ENCODE data around the gene KLK15. TPM values are rescaled to one million over a fixed set of nuclear protein-coding genes. Genes with fewer than 3 reads are reported as not detected.

KLK15 gene
- total RNA-seq, 2 experiments from 2014 or later = not detected

DNA sequence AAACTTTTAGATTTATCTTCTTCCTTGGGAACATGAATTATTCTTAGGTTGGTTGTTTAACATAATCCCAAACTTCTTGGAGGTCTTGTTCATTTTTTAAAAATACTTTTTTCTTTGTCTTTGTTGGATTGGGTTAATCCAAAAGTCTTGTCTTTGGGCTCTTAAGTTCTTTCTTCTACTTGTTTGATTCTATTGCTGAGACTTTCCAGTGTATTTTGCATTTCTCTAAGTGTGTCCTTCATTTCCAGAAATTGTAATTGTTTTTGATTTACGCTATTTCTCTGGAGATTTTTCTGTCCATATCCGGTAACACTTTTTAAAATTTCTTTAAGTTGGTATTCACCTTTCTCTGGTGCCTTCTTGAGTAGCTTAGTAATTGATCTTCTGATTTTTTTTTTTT, 9.8 kb upstream of the KLK15 start:
- H3K36me3 ChIP-seq (ENCODE audit: insufficient read depth, low read length) = no peaks in the 10 kb centered on the region
- no peak overlapping the region for H3K27ac Mint-ChIP-seq
- CTCF ChIA-PET = no interaction called here
- H3K4me1 Mint-ChIP-seq (ENCODE audit: low read depth) = no peaks in the 10 kb centered on the region
- no peaks in the 10 kb centered on the region for H3K4me1 ChIP-seq (ENCODE audit: insufficient read depth, low read length)
- H3K9me3 ChIP-seq (ENCODE audit: control insufficient read depth in 1 of 2, insufficient read depth in 1 of 2, low read length in 2 of 2) = peaks cover 15 to 23% of the 10 kb centered on the region in 2 experiments
- H3K27ac ChIP-seq (ENCODE audit: low read depth in 1 of 2, low read length in 2 of 2) = no peak overlapping the region
- POLR2A ChIA-PET = no interaction called here
- intact Hi-C loops (cut with DNase I, micrococcal nuclease) = no loop called here
- H3K27me3 ChIP-seq (ENCODE audit: control insufficient read depth in 1 of 2, insufficient read depth in 2 of 2, low read length in 2 of 2) = peaks cover 0 to 6% of the 10 kb centered on the region in 2 experiments
- H3K27me3 Mint-ChIP-seq = peaks cover 40% of the 10 kb centered on the region
- H3K4me3 Mint-ChIP-seq = no peak overlapping the region
- no peak overlapping the region for H3K4me3 ChIP-seq (ENCODE audit: low read length)
- TF ChIP-seq, protein P1, sequence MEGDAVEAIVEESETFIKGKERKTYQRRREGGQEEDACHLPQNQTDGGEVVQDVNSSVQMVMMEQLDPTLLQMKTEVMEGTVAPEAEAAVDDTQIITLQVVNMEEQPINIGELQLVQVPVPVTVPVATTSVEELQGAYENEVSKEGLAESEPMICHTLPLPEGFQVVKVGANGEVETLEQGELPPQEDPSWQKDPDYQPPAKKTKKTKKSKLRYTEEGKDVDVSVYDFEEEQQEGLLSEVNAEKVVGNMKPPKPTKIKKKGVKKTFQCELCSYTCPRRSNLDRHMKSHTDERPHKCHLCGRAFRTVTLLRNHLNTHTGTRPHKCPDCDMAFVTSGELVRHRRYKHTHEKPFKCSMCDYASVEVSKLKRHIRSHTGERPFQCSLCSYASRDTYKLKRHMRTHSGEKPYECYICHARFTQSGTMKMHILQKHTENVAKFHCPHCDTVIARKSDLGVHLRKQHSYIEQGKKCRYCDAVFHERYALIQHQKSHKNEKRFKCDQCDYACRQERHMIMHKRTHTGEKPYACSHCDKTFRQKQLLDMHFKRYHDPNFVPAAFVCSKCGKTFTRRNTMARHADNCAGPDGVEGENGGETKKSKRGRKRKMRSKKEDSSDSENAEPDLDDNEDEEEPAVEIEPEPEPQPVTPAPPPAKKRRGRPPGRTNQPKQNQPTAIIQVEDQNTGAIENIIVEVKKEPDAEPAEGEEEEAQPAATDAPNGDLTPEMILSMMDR (IDR thresholded peaks at IDR 0.05) = no peak
- peaks cover 2% of the 10 kb centered on the region for H3K9me3 Mint-ChIP-seq
- H3K36me3 Mint-ChIP-seq (ENCODE audit: low read depth) = no peaks in the 10 kb centered on the region
- DNase-seq = no peak
- ATAC-seq (ENCODE audit: poor library complexity) = no peak

DNA sequence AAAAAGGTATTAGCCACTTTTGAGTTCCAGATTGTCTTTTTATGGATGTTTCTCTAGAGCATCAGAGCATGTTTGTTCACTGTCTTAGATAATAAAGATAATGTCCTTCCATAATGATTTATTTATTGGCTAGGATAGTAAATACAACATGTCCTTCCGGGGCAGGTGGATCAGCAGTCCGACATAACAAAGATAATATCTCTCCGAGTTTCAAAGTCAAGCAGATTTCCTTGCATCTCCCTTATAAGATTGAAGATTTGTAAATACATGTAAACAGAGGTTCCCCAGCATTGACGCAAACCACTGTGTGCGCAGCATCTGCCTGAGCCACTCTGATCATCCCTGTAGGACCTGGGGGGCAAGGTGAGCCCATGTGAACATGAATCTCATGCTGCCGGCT, 8.8 kb upstream of the KLK15 start:
- ATAC-seq (ENCODE audit: poor library complexity) (no peak), DNase-seq (no peak)
- no peaks in the 10 kb centered on the region for H3K36me3 Mint-ChIP-seq (ENCODE audit: low read depth)
- H3K27ac Mint-ChIP-seq = no peak overlapping the region
- peaks cover 48% of the 10 kb centered on the region for H3K27me3 Mint-ChIP-seq
- no peak overlapping the region for H3K27ac ChIP-seq (ENCODE audit: low read depth in 1 of 2, low read length in 2 of 2)
- H3K36me3 ChIP-seq (ENCODE audit: insufficient read depth, low read length) = no peaks in the 10 kb centered on the region
- H3K9me3 ChIP-seq (ENCODE audit: control insufficient read depth in 1 of 2, insufficient read depth in 1 of 2, low read length in 2 of 2) = peaks cover 15 to 23% of the 10 kb centered on the region in 2 experiments
- ChIA-PET POLR2A (no interaction called here), CTCF (no interaction called here)
- TF ChIP-seq, protein P1 (IDR thresholded peaks at IDR 0.05) = no peak
- intact Hi-C loops (cut with DNase I, micrococcal nuclease) = no loop called here
- no peaks in the 10 kb centered on the region for H3K4me1 Mint-ChIP-seq (ENCODE audit: low read depth)
- no peaks in the 10 kb centered on the region for H3K4me1 ChIP-seq (ENCODE audit: insufficient read depth, low read length)
- H3K9me3 Mint-ChIP-seq = peaks cover 2% of the 10 kb centered on the region
- H3K27me3 ChIP-seq (ENCODE audit: control insufficient read depth in 1 of 2, insufficient read depth in 2 of 2, low read length in 2 of 2) = peaks cover 0 to 5% of the 10 kb centered on the region in 2 experiments
- H3K4me3 Mint-ChIP-seq = no peak overlapping the region
- H3K4me3 ChIP-seq (ENCODE audit: low read length) = no peak overlapping the region

DNA sequence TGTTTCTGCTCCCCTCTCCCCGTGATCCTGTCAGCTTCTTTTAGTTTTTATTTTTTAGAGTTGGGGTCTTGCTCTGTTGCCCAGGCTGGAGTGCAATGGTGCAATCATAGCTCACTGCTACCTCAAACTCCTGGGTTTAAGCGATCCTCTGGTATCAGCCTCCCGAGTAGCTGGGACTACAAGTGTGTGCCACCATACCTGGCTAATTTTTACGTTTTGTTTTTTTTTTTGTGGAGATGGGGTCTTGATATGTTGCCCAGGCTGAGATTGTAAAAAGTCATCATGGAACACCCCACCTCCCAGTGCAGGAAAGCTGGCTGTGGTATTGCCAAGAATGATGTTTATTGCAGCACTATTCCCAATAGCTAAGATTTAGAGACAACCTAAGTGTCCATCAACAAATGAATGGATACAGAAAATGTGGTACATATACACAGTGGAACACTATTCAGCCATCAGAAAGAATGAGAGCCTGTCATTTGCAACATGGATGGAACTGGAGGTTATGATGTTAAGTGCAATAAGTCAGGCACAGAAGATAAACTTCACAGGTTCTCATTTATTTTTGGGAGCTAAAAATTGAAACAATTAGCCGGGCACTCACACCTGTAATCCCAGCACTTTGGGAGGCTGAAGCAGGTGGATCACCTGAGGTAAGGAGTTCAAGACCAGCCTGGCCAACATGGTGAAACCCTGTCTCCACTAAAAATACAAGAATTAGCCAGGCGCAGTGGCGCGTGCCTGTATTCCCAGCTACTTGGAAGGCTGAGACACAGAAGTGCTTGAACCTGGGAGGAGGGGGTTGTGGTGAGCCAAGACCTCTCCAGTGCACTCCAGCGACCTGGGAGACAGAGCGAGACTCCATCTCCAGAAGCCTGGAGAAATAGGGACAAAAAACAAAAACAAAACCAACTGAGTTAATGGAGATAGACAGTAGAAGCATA, 6.6 kb upstream of the KLK15 start:
- POLR2A ChIA-PET = no interaction called here
- H3K4me1 ChIP-seq (ENCODE audit: insufficient read depth, low read length) = peaks cover 14% of the 10 kb centered on the region
- H3K36me3 ChIP-seq (ENCODE audit: insufficient read depth, low read length) = no peaks in the 10 kb centered on the region
- H3K27ac Mint-ChIP-seq = no peak overlapping the region
- peaks cover 54% of the 10 kb centered on the region for H3K27me3 Mint-ChIP-seq
- ATAC-seq (ENCODE audit: poor library complexity) (no peak), DNase-seq (no peak)
- no peak overlapping the region for H3K27ac ChIP-seq (ENCODE audit: low read depth in 1 of 2, low read length in 2 of 2)
- peaks cover 12% of the 10 kb centered on the region for H3K4me1 Mint-ChIP-seq (ENCODE audit: low read depth)
- H3K36me3 Mint-ChIP-seq (ENCODE audit: low read depth) = no peaks in the 10 kb centered on the region
- peaks cover 15 to 28% of the 10 kb centered on the region in 2 experiments for H3K9me3 ChIP-seq (ENCODE audit: control insufficient read depth in 1 of 2, insufficient read depth in 1 of 2, low read length in 2 of 2)
- H3K4me3 ChIP-seq (ENCODE audit: low read length) = no peak overlapping the region
- no peak overlapping the region for H3K4me3 Mint-ChIP-seq
- CTCF ChIA-PET = no interaction called here
- peaks cover 2% of the 10 kb centered on the region for H3K9me3 Mint-ChIP-seq
- H3K27me3 ChIP-seq (ENCODE audit: control insufficient read depth in 1 of 2, insufficient read depth in 2 of 2, low read length in 2 of 2) = peaks cover 8 to 22% of the 10 kb centered on the region in 2 experiments
- TF ChIP-seq, protein P1 (IDR thresholded peaks at IDR 0.05) = no peak
- intact Hi-C loops (cut with DNase I, micrococcal nuclease) = no loop called here
